ENCODE measurements around the gene COMMD9. TPM values are rescaled to one million over a fixed set of nuclear protein-coding genes. Genes with fewer than 3 reads are reported as not detected.
A peak's percentile ranks its signal among the peaks of the same experiment; 100 is the strongest.

Gene COMMD9
- total and polyA plus RNA-seq, 2 donors (not counting 1 experiment from before 2014, with no cell fraction given) = 41.3 to 47.4 TPM

GRCh38 chr11:36288442-36289225, 590 bp downstream of the COMMD9 start:
- H4K20me1 ChIP-seq (ENCODE audit: control insufficient read depth, insufficient read depth, low read length, poor library complexity, severe bottlenecking) = peaks cover 2% of the 10 kb centered on the region
- peak overlapping the region; percentile 66 to 98 (median 89) for H3K4me3 ChIP-seq (ENCODE audit: control extremely low read depth in 1 of 5, extremely low read depth in 1 of 5, insufficient read depth in 1 of 5, low read depth in 2 of 5, low read length in 4 of 5)
- ATAC-seq (ENCODE audit: low read depth) (peak; percentile 19), DNase-seq (no peak)
- peak overlapping the region; percentile 97 for H3K4me3 Mint-ChIP-seq
- H3K4me1 Mint-ChIP-seq = peaks cover 30% of the 10 kb centered on the region
- peak overlapping the region; percentile 76 for H3K9ac ChIP-seq (ENCODE audit: low read length)
- POLR2A ChIA-PET = interaction anchor here (0.7 to 2.2 kb wide), 2 partner anchors 17 to 221 kb away, joined by 3 to 9 read pairs; partner anchors contain the start of gene TRAF6
- TF ChIP-seq CTCF (IDR thresholded peaks at IDR 0.05) (no peak), EZH2 (IDR thresholded peaks at IDR 0.05; ENCODE audit: borderline replicate concordance, insufficient read depth, low read depth, low read length, poor library complexity, severe bottlenecking) (no peak)
- peak overlapping the region; percentile 35 to 40 for H3K27ac ChIP-seq (ENCODE audit: low read length in 2 of 2)
- no peaks in the 10 kb centered on the region for H3K27me3 Mint-ChIP-seq
- H3K9me3 Mint-ChIP-seq (ENCODE audit: insufficient read depth) = no peaks in the 10 kb centered on the region
- H3K4me2 ChIP-seq (replicated peaks; ENCODE audit: low read depth, low read length, poor library complexity, severe bottlenecking) = peak overlapping the region; percentile 75
- intact Hi-C loops (cut with micrococcal nuclease) = loop anchor here (1.0 kb wide), 1 partner anchor 626 kb away; the partner anchor contains the start of gene TRIM44
- WGBS (ENCODE audit: insufficient coverage) = 52% methylated on average over 24 of the region's 31 CpGs
- peak overlapping the region; percentile 90 for H3K27ac Mint-ChIP-seq
- peak overlapping the region; percentile 96 for H2AFZ ChIP-seq (ENCODE audit: insufficient read depth, low read depth, low read length, poor library complexity, severe bottlenecking)
- H3K79me2 ChIP-seq (ENCODE audit: control insufficient read depth, insufficient read depth, low read length) = peaks cover 49% of the 10 kb centered on the region
- no peaks in the 10 kb centered on the region for H3K9me3 ChIP-seq (ENCODE audit: control extremely low read depth in 1 of 3, control insufficient read depth in 2 of 3, insufficient read depth in 1 of 3, low read length in 2 of 3)
- H3K36me3 ChIP-seq (replicated peaks in 1 of 2; ENCODE audit: control extremely low read depth in 1 of 2, control insufficient read depth in 1 of 2, extremely low read depth in 1 of 2, insufficient read depth in 2 of 2, low read length in 1 of 2) = no peaks in the 10 kb centered on the region
- CTCF ChIA-PET = interaction anchor here (1.0 to 9.0 kb wide), 5 partner anchors 124 to 467 kb away, joined by 3 to 167 read pairs (median 6); no protein-coding TSS in a partner anchor
- H3K4me1 ChIP-seq (ENCODE audit: control insufficient read depth in 2 of 2, insufficient read depth in 2 of 2, low read length in 2 of 2) = peaks cover 12 to 16% of the 10 kb centered on the region in 2 donors
- no peaks in the 10 kb centered on the region for H3K27me3 ChIP-seq (replicated peaks in 1 of 4; ENCODE audit: control extremely low read depth in 1 of 4, control insufficient read depth in 3 of 4, insufficient read depth in 4 of 4, low read length in 3 of 4)

- peaks cover 35% of the 10 kb centered on the region for H4K20me1 ChIP-seq (ENCODE audit: control insufficient read depth, insufficient read depth, low read length, poor library complexity, severe bottlenecking)
- H3K9me3 Mint-ChIP-seq (ENCODE audit: insufficient read depth) = peaks cover 6% of the 10 kb centered on the region
- intact Hi-C loops (cut with micrococcal nuclease) = no loop called here
These were observed 6.3 kb downstream of the COMMD9 start for GRCh38 chr11:36282926-36283325.

More at GRCh38 chr11:36282926-36283325, 6.3 kb downstream of the COMMD9 start:
- Histone ChIP-seq H3K4me3 (ENCODE audit: control extremely low read depth in 1 of 5, extremely low read depth in 1 of 5, insufficient read depth in 1 of 5, low read depth in 2 of 5, low read length in 4 of 5) (no peak overlapping the region), H3K4me1 (ENCODE audit: control insufficient read depth in 2 of 2, insufficient read depth in 2 of 2, low read length in 2 of 2) (no peaks in the 10 kb centered on the region), H3K79me2 (ENCODE audit: control insufficient read depth, insufficient read depth, low read length) (peaks cover 68% of the 10 kb centered on the region), H3K36me3 (replicated peaks in 1 of 2; ENCODE audit: control extremely low read depth in 1 of 2, control insufficient read depth in 1 of 2, extremely low read depth in 1 of 2, insufficient read depth in 2 of 2, low read length in 1 of 2) (peaks cover 0 to 21% of the 10 kb centered on the region in 2 experiments), H3K27ac (ENCODE audit: low read length in 2 of 2) (no peak overlapping the region), H3K4me2 (replicated peaks; ENCODE audit: low read depth, low read length, poor library complexity, severe bottlenecking) (no peak overlapping the region), H3K9ac (ENCODE audit: low read length) (no peak overlapping the region), H2AFZ (ENCODE audit: insufficient read depth, low read depth, low read length, poor library complexity, severe bottlenecking) (no peak overlapping the region), H3K27me3 (replicated peaks in 1 of 4; ENCODE audit: control extremely low read depth in 1 of 4, control insufficient read depth in 3 of 4, insufficient read depth in 4 of 4, low read length in 3 of 4) (no peaks in the 10 kb centered on the region), H3K9me3 (ENCODE audit: control extremely low read depth in 1 of 3, control insufficient read depth in 2 of 3, insufficient read depth in 1 of 3, low read length in 2 of 3) (peaks cover 0 to 7% (median 6%) of the 10 kb centered on the region in 3 donors)
- ChIA-PET CTCF (interaction anchor here (1.4 kb wide), 1 partner anchor 9 kb away, joined by 5 read pairs; no protein-coding TSS in a partner anchor), POLR2A (no interaction called here)
- ATAC-seq (ENCODE audit: low read depth) (no peak), DNase-seq (no peak)
- TF ChIP-seq CTCF (IDR thresholded peaks at IDR 0.05) (no peak), EZH2 (IDR thresholded peaks at IDR 0.05; ENCODE audit: borderline replicate concordance, insufficient read depth, low read depth, low read length, poor library complexity, severe bottlenecking) (no peak)
- Mint-ChIP-seq H3K27ac (no peak overlapping the region), H3K4me3 (no peak overlapping the region), H3K27me3 (no peaks in the 10 kb centered on the region), H3K4me1 (peaks cover 17% of the 10 kb centered on the region)
- WGBS (ENCODE audit: insufficient coverage) = 100% methylated on average over 1 of the region's 1 CpG
